ENCODE results near the gene NEUROD1. TPM values are rescaled to one million over a fixed set of nuclear protein-coding genes. Genes with fewer than 3 reads are reported as not detected.

Gene NEUROD1
- total and polyA plus RNA-seq, 9 of the 15 experiments (the other 6 are each of a cell fraction or from before 2014, with no cell fraction given), result not detected

DNA sequence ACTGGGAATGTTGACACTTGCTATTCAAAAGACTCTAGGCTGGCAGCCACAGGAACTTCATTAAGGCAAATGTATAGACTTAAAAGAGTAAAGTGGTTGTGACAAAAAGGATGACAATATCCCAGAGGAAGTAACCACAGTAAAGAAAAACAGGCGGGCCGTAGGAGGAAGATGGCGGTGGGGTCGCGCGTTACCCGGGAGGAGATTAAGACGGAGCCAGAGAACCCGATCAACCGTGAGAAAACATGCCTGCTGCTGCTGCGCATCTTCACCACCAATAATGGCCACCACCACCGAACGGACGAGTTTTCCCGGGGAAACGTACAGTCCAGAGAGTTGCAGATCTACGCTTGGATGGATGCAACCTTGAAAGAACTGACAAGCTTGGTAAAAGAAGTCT lies 14.0 kb upstream of the NEUROD1 start (continued):
- TF ChIP-seq, protein P1, sequence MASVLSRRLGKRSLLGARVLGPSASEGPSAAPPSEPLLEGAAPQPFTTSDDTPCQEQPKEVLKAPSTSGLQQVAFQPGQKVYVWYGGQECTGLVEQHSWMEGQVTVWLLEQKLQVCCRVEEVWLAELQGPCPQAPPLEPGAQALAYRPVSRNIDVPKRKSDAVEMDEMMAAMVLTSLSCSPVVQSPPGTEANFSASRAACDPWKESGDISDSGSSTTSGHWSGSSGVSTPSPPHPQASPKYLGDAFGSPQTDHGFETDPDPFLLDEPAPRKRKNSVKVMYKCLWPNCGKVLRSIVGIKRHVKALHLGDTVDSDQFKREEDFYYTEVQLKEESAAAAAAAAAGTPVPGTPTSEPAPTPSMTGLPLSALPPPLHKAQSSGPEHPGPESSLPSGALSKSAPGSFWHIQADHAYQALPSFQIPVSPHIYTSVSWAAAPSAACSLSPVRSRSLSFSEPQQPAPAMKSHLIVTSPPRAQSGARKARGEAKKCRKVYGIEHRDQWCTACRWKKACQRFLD (CRISPR knock-in tag; IDR thresholded peaks at IDR 0.05), result no peak
- TF ChIP-seq ZNF507 (tag; conservative IDR thresholded peaks at IDR 0.05) (no peak), BCL6 (CRISPR knock-in tag; IDR thresholded peaks at IDR 0.05) (no peak), ZEB2 (IDR thresholded peaks at IDR 0.05) (no peak), U2AF1 (optimal IDR thresholded peaks at IDR 0.05; ENCODE audit: low read depth, low read length) (no peak), SRSF9 (IDR thresholded peaks at IDR 0.05; ENCODE audit: borderline replicate concordance, low read depth, low read length) (no peak), STAG1 (CRISPR knock-in tag; IDR thresholded peaks at IDR 0.05; ENCODE audit: borderline replicate concordance) (no peak), ETV5 (CRISPR knock-in tag; IDR thresholded peaks at IDR 0.05; ENCODE audit: low read depth) (no peak), ZNF140 (CRISPR knock-in tag; IDR thresholded peaks at IDR 0.05) (no peak), ZC3H11A (IDR thresholded peaks at IDR 0.05; ENCODE audit: low read depth, low read length) (no peak)
- TF ChIP-seq, protein P2, sequence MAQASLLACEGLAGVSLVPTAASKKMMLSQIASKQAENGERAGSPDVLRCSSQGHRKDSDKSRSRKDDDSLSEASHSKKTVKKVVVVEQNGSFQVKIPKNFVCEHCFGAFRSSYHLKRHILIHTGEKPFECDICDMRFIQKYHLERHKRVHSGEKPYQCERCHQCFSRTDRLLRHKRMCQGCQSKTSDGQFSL (CRISPR knock-in tag; IDR thresholded peaks at IDR 0.05), result no peak
- TF ChIP-seq, protein P2 (tag; IDR thresholded peaks at IDR 0.05), result no peak
